Stimulated activated CD4-positive, alpha-beta T cell treated with anti-CD3 and anti-CD28 coated beads, TNF-alpha, amount 100 ng/mL, for 4 hours (primary cell): ENCODE measurements around the gene NUCB1.

ENCODE experiments used
- DNase-seq, 3 experiments: peaks; one replicate each; pipeline ENCODE4 v3.0.0-alpha.2; 2020; ENCODE audit warnings: low read depth in 3 of 3

The NUCB1 gene

DNA sequence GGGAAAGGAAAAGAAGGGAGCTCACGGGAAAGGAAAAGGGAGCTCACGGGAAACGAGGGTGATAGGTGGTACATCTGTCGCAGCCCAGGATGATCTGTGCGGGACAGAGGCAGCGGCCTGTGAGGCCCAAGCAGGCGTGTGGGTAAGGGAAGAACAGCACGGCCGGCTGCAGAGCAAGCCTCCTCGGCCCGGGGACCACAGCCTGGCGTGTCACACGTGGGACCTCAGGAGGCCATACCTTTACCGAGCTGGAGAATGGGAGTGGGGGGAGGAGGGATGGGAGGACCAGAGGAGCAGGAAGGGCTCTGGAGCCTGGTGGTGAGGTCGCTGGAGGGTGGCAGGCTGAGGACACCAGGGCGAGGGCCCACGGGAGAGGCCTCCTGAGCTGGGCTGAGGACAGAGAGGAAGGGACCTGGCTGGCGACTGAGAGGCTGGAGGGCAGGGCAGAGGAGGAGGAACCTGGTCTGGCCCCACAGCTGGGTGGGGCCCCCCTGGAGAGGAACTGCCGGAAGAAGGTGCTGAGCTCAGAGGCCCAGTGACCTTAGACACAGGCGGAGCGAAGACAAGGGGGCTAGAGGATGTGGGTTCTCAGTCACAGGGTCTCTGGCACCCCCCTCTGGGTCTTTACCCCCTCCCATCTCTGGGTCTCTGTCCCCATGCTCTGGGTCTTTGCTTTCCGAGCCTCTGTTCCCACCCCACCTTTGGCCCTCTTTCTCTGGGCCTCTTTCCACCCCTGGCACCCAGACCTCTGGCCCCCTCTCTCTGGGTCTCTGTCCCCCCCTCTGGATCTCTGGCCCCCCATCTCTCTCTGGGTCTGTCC lies 62.1 kb downstream of the NUCB1 start:
- no peak for DNase-seq

DNA sequence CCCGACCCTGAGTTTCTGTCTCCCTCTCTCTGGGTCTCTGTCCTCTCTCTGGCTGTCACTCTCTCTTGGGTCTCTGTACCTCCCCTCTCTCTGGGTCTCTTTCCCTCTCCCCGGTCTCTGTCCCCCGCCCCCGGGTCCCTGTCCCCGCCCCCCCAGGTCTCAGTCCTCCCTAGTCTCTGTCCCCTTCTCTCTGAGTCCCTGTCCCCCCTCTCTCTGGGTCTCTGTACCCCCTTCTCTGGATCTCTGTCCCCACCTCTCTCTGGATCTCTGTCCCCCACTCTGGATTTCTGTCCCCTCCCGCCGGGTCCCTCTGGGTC lies 62.7 kb downstream of the NUCB1 start:
- DNase-seq = no peak

- peak; percentile 39 to 54 (median 46) for DNase-seq
Observed at GRCh38 chr19:48963371-48964204, 63.5 kb downstream of the NUCB1 start.

GRCh38 chr19:48964205-48965039 lies 64.3 kb downstream of the NUCB1 start:
- no peak for DNase-seq

- peak; percentile 75 to 79 (median 76) for DNase-seq
Observed at GRCh38 chr19:48965040-48965805, 65.1 kb downstream of the NUCB1 start, which contains the start of gene FTL. TSS of gene FTL (plus strand) at chr19:48965309. CDS start at chr19:48965508, 199 bp downstream.

DNA sequence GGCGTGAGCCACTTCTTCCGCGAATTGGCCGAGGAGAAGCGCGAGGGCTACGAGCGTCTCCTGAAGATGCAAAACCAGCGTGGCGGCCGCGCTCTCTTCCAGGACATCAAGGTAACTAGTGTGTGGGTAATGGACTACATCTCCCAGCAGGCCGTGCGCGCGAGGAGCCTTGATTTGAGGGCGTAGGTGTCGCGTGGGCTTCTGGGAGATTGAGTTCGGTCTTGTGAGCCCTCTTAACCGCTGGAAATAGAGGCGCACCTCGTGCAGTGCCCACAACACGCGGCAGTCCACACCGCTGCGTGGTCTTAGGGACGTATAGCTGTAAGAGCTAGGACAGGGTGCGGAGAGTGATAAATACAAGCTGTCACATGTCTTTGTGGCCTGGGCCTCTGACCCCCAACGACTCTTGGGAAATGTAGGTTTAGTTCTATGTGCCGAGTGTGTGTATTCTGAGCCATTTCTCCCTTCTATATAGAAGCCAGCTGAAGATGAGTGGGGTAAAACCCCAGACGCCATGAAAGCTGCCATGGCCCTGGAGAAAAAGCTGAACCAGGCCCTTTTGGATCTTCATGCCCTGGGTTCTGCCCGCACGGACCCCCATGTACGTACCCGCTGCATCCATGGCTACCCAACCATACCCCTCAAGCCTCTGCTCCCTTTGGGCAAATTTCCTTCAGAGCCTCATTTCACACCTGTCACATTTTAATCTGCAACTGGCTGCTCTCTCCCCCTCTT lies 65.9 kb downstream of the NUCB1 start:
- peak; percentile 77 to 87 (median 80) for DNase-seq

GRCh38 chr19:48966541-48967345 lies 66.6 kb downstream of the NUCB1 start:
- no peak for DNase-seq

- no peak for DNase-seq
Observed at GRCh38 chr19:48967346-48968178, 67.5 kb downstream of the NUCB1 start.

DNA sequence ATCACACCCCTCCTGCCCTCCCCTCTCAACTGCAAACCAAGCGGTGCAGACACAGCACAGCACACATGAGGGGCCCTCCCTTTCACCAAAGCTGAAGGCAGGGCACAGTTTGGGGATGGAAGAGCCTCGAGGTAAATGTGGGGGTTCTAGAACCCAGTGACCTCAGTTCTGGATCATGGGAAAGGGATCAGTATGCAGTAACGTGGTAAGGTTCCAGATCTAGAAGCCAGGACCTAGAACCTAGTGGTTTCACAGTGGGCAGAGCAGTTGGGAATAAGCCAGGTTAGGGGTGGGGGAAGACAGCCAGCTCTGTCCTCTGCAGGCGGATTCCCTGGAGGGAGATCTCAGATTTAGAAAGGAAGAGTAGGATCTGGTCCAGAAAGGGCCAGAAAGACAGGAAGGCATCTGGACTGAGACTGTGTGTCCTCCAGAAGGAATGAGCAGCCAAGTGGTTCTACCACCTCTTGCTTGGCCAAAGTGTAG lies 68.1 kb downstream of the NUCB1 start:
- no peak for DNase-seq

GRCh38 chr19:48968813-48969218 lies 68.7 kb downstream of the NUCB1 start:
- DNase-seq = no peak

DNA sequence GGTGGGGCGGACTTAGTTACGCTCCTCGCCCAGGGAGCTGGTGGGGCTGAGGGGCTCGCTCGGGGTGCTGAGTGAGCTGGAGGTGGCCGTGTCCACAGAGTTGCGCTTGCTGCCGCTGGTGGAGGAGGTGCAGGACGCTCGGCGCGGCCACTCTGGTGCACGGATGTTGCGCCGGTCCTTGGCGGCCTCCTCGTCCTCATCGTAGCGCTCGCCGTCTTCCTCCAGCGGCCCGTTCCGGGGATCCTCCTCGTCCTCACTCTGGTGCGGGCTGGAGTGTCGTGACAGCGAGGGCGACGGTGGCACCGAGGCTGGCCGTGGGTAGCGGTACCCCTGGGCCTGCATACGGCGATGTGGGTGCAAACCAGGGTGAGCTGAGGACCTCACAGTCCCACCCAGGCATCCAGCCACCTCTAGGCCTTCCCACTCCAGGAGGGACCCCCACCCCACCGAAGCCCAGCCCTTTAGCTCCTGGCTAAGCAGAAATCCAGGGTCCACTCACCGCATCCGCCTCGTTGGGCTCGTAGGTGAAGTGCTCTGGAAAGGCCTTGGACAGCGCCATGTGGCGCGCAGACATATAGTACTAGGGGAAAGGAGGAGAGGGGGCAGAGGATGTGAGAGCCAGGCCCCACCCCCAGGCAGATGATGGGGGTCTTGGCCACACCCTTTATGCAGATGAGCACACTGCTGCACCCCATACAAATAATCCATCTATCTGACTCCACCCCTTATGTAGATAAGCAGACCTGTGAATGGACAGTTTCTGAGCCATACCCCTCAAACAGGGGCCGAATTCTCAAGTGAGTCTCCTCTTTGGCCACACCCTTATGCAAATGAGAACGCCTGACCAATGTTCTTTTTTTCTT lies 69.4 kb downstream of the NUCB1 start:
- no peak for DNase-seq

GRCh38 chr19:48970139-48970766 lies 70.1 kb downstream of the NUCB1 start:
- DNase-seq = no peak

DNA sequence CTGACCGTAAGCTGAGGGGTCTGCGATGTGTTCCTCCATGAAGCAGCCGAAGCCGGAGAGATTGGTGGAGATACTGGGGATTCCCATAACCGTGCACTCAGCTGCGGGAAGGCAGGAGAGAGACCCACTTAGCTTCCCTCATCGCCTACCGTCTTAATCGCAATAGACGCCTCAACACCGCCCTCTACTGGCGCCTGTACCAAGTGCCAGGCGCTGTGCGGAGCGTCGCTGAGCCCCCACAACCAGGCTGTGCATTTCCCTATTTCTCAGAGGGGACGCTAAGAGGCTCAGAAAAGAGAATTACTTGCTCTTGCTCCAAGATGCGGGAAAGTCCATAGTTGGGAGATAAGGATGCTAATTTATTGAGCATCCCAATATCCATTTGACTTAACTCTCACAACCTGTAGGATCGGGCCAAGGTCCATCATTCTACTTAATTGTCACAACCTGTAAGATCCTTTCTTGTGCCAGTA lies 70.8 kb downstream of the NUCB1 start:
- DNase-seq = peak; percentile 67 to 75 (median 69)
